ENCODE results near the gene LRRC32.
"Not testable (repeated sequence)": the region's sequence is repeated elsewhere in the genome, so short reads cannot be mapped to it uniquely, and the experiment has no call there.

LRRC32 gene

GRCh38 chr11:76608228-76608627 lies 62.3 kb downstream of the LRRC32 start:
- not testable (repeated sequence) for DNase-seq
